Sigmoid colon (tissue), 7 donors: ENCODE data around the gene TUFM. TPM values are rescaled to one million over a fixed set of nuclear protein-coding genes. Genes with fewer than 3 reads are reported as not detected.

Experiments used
- DNase-seq: peaks from one replicate; pipeline ENCODE4 v3.0.0-alpha.2; 2019
- H3K27ac ChIP-seq, 4 donors: fragments of 200-600 bp; sonication (generic); one replicate each; pipeline ENCODE4 v1.5.1; 2016 to 2019; ENCODE audit warnings: mild to moderate bottlenecking in 1 of 4
- H3K27me3 ChIP-seq, 3 donors: fragments of 200-600 bp; sonication (generic); one replicate each; pipeline ENCODE4 v1.5.1; 2019; ENCODE audit warnings: mild to moderate bottlenecking in 1 of 3
- H3K36me3 ChIP-seq, 4 donors: fragments of 200-600 bp; sonication (generic); one replicate each; pipeline ENCODE4 v1.5.1; 2016 to 2019
- H3K4me1 ChIP-seq, 4 donors: fragments of 200-600 bp; sonication (generic); one replicate each; pipeline ENCODE4 v1.5.1; 2017 to 2019
- H3K4me3 ChIP-seq, 4 donors: fragments of 200-600 bp; sonication (generic); one replicate each; pipeline ENCODE4 v1.5.1; 2017 to 2019; ENCODE audit warnings: mild to moderate bottlenecking in 2 of 4, moderate library complexity in 1 of 4
- H3K9me3 ChIP-seq, 4 donors: fragments of 200-600 bp in 3 of 4; sonication (generic) in 3 of 4; one replicate each; pipeline versions ENCODE4 v1.5.1 to v1.6.1; 2013 to 2019
- EP300 ChIP-seq, 4 donors: sonication (generic); formaldehyde crosslinking; IDR thresholded peaks; one replicate each; pipeline ENCODE4 v1.6.1; 2017; ENCODE audit warnings: antibody characterized with exemption in 4 of 4
- POLR2A ChIP-seq, 2 donors: fragments of 450-650 bp; IDR thresholded peaks; one replicate each; pipeline ENCODE4 v1.6.1; 2016; ENCODE audit warnings: antibody characterized with exemption in 2 of 2, mild to moderate bottlenecking in 2 of 2, moderate library complexity in 2 of 2
- POLR2AphosphoS5 ChIP-seq, 4 donors: sonication (generic); formaldehyde crosslinking; IDR thresholded peaks; one replicate each; pipeline ENCODE4 v1.6.1; 2017; ENCODE audit warnings: antibody characterized with exemption in 4 of 4
- WGBS, 2 donors: extraction: QIAGEN DNeasy Blood & Tissue Kit; methylation state at CpG; one replicate each; pipeline ENCODE4 v1.1.7; 2013; 5-methylcytosine and 5-hydroxymethylcytosine counted together
- intact Hi-C: fragments of 100-400 bp; cut with DNase I; formaldehyde crosslinking; loops from one replicate; pipeline ENCODE4 v1.15.1; 2023
- polyA plus RNA-seq, 3 donors: library from polyadenylated mRNA; stranded (reverse); fragments of 200-250 nt; gene quantifications; one replicate each; pipeline ENCODE4 v1.2.3, GENCODE V29; 2013
- total RNA-seq, 4 donors: library from RNA; depleted of rRNA; stranded (reverse); fragments of >200 nt; gene quantifications; one replicate each; pipeline ENCODE4 v1.1.0, GENCODE V29; 2016
- TF ChIP-seq, protein P1 (sequence below), 4 experiments: fragments of 450-650 bp in 3 of 4; fragments of 200-600 bp in 1 of 4; IDR thresholded peaks; one replicate each; pipeline ENCODE4 v1.5.1; 2016 to 2019; ENCODE audit warnings: antibody characterized with exemption in 4 of 4, mild to moderate bottlenecking in 3 of 4, moderate library complexity in 2 of 4
- donor health status: healthy with polysubstance abuse.
- donor health status: Bipolar disorder and iron deficiency.
- donor health status: healthy.

Gene TUFM
- total and polyA plus RNA-seq, 7 donors, result 75.3 to 289 (median 102) TPM

DNA sequence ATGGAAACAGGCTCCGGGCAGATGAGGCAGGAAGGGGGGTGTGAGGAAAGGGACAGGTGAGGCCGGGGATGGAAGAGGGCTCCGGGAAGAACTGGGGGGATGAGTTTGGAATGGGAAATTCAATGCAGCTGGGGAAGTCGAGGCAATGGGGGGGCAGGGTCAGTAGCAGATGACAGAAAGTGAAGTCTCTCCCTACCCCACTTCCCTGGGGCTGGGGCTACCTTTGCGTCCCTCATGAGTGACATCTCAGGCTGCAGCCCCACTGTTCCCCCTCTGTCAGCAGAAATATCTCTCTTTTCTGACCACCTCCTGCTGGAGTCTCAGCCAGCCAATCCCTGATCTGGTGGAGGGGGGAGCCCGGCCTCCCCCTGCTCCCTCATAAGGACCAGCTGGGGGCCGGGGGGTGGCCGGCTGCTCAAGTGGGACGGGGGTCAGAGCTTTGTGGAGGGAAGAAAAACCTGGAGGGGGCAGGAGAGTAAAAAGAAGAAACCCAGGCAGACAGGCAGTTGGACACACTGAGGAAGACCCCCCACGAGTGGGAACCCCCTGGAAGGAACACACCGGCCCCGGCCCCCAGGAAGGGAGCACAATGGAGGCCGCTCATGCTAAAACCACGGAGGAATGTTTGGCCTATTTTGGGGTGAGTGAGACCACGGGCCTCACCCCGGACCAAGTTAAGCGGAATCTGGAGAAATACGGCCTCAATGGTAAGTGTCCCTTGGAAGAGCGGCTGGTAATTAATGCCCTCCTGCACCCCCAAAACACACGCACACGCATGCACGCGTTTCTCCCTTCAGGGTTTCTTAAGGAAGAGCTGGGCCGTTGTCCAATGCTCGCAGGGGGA is 32.2 kb upstream of the TUFM start, which contains the start of gene ATP2A1:
TSS of gene ATP2A1 (plus strand) at position 406 of the 844 bp plus-strand sequence. CDS start at position 590, 184 bp downstream.
- TF ChIP-seq, protein P1, sequence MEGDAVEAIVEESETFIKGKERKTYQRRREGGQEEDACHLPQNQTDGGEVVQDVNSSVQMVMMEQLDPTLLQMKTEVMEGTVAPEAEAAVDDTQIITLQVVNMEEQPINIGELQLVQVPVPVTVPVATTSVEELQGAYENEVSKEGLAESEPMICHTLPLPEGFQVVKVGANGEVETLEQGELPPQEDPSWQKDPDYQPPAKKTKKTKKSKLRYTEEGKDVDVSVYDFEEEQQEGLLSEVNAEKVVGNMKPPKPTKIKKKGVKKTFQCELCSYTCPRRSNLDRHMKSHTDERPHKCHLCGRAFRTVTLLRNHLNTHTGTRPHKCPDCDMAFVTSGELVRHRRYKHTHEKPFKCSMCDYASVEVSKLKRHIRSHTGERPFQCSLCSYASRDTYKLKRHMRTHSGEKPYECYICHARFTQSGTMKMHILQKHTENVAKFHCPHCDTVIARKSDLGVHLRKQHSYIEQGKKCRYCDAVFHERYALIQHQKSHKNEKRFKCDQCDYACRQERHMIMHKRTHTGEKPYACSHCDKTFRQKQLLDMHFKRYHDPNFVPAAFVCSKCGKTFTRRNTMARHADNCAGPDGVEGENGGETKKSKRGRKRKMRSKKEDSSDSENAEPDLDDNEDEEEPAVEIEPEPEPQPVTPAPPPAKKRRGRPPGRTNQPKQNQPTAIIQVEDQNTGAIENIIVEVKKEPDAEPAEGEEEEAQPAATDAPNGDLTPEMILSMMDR (IDR thresholded peaks at IDR 0.05), result no peak
- TF ChIP-seq EP300 (IDR thresholded peaks at IDR 0.05) (no peak), POLR2AphosphoS5 (IDR thresholded peaks at IDR 0.05) (no peak), POLR2A (IDR thresholded peaks at IDR 0.05) (no peak)
- WGBS, 2 donors, result 70 to 78% methylated on average over 25 of the region's 25 CpGs
- Histone ChIP-seq H3K4me3 (peak within 1 kb of the TSS; percentile 35 to 66 (median 62)), H3K9me3 (no peaks in the 10 kb centered on the region), H3K36me3 (peaks cover 0 to 14% (median 1%) of the 10 kb centered on the region in 4 donors), H3K4me1 (peaks cover 0 to 16% (median 14%) of the 10 kb centered on the region in 4 donors), H3K27me3 (peaks cover 5 to 30% (median 12%) of the 10 kb centered on the region in 3 donors), H3K27ac (no peak within 1 kb of the TSS)
- no peak for DNase-seq
- intact Hi-C loops, result no loop called here

DNA sequence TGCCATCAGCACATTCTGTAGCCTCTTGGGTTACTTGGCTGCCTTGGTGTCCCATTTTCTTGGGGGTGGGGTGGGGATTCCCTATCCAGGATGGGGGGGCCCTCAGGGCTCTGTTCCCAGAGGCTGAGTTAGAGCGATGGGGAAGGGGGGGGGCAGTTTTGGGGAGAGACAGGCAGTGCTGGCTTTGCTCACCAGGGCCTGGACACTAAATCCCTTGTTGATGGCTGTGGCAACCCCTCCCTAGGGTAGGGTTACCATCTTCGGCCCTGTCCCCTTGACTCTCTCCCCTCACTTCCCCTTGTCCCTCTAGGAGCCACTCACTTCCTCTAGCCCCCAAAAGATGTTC is 31.5 kb upstream of the TUFM start:
- peaks cover 0 to 16% (median 14%) of the 10 kb centered on the region in 4 donors for H3K4me1 ChIP-seq
- WGBS, 2 donors, result 72 to 75% methylated on average over 2 of the region's 2 CpGs
- TF ChIP-seq POLR2A (IDR thresholded peaks at IDR 0.05) (no peak), POLR2AphosphoS5 (IDR thresholded peaks at IDR 0.05) (no peak), EP300 (IDR thresholded peaks at IDR 0.05) (no peak)
- TF ChIP-seq, protein P1 (IDR thresholded peaks at IDR 0.05), result no peak
- H3K4me3 ChIP-seq, result no peak overlapping the region
- peaks cover 0 to 20% (median 6%) of the 10 kb centered on the region in 4 donors for H3K36me3 ChIP-seq
- no peak overlapping the region for H3K27ac ChIP-seq
- no peaks in the 10 kb centered on the region for H3K9me3 ChIP-seq
- H3K27me3 ChIP-seq, result peaks cover 0 to 23% (median 8%) of the 10 kb centered on the region in 3 donors
- intact Hi-C loops, result no loop called here
- DNase-seq, result no peak

DNA sequence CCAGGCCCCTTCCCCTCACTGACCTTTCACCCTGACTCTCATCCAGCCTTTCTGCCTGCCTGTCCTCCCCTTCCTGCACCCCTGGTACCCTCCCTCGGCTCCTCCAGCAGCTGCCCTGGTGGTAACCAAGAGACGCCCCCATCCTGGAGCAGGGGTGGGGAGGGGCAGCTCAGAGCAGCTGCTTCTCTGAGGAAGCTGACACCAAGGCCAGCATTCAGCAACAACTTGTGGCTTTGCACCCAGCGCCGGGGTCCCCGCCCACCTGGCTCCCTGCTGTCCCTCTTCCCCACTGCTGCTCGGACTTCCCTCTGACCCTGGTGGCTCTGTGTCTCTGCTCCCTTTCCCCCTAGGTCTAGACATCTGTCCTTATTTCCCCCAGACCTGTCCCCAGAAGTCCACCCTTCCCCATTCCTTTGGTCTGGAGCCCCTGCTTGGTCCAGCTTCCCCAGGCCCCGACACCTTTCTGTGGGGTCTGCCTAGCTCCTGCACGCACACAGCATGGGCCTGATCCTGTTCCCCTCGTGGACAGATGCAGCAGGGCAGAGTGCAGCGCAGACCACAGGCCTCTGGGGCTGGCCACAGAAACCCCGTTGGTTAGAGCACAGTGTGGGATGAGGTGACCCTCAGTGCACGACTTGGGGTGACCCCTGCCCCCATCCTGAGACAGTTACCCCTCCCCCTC is 31.0 kb upstream of the TUFM start:
- TF ChIP-seq EP300 (IDR thresholded peaks at IDR 0.05), result no peak
- no peak for TF ChIP-seq POLR2AphosphoS5 (IDR thresholded peaks at IDR 0.05)
- TF ChIP-seq, protein P1 (IDR thresholded peaks at IDR 0.05), result no peak
- no peak for TF ChIP-seq POLR2A (IDR thresholded peaks at IDR 0.05)
- Histone ChIP-seq H3K27me3 (peaks cover 0 to 18% (median 3%) of the 10 kb centered on the region in 3 donors), H3K27ac (no peak overlapping the region), H3K4me3 (no peak overlapping the region), H3K9me3 (no peaks in the 10 kb centered on the region), H3K4me1 (peaks cover 0 to 16% (median 14%) of the 10 kb centered on the region in 4 donors), H3K36me3 (peaks cover under 1 to 25% (median 11%) of the 10 kb centered on the region in 4 donors)
- 55 to 67% methylated on average over 12 of the region's 12 CpGs for WGBS, 2 donors
- DNase-seq, result no peak
- intact Hi-C loops, result no loop called here

DNA sequence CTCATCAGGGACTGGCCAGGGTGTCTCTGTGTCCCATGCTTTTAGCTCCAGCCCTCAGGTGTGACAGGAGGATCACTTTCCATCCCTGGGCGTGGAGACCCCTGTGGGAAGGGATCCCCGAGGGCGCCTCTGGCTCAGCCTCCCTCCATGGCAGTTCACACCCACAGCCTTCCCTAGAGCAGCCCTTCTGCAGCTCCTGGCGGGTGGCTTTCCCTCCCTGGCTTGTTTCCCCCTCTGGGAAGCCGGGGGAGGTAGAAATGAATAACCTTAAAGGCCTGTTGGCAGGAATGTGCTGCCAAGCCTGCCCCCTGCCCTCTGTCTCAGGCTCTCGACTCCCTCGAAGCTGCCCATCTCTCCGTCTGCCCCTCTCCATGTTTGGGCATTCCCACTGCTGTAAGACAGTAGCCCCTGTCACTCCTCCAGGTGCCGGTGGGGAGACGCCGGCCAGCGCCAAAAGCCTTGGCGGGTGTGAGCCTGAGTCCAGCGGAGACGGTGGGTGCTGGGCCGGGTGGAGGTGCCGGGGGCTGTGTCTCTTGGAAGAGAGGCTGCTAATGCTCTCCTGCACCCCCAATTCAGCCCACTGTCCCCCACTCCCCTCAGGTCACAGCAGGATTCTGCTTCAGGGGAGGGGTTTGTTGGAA is 30.0 kb upstream of the TUFM start:
- peaks cover 0 to 9% (median 0%) of the 10 kb centered on the region in 3 donors for H3K27me3 ChIP-seq
- no peak for DNase-seq
- no peaks in the 10 kb centered on the region for H3K9me3 ChIP-seq
- peaks cover 0 to 16% (median 14%) of the 10 kb centered on the region in 4 donors for H3K4me1 ChIP-seq
- peaks cover 8 to 35% (median 20%) of the 10 kb centered on the region in 4 donors for H3K36me3 ChIP-seq
- TF ChIP-seq, protein P1 (IDR thresholded peaks at IDR 0.05), result no peak
- no peak for TF ChIP-seq POLR2AphosphoS5 (IDR thresholded peaks at IDR 0.05)
- TF ChIP-seq EP300 (IDR thresholded peaks at IDR 0.05), result no peak
- TF ChIP-seq POLR2A (IDR thresholded peaks at IDR 0.05), result no peak
- WGBS, 2 donors, result 78 to 81% methylated on average over 17 of the region's 17 CpGs
- H3K4me3 ChIP-seq, result no peak overlapping the region
- no peak overlapping the region for H3K27ac ChIP-seq
- intact Hi-C loops, result no loop called here
